HG02938 (cell line): ENCODE results near the gene PLBD1.

Source experiments
- ATAC-seq: cut with Tn5 transposase; IDR thresholded peaks from one replicate; pipeline ENCODE4 v1.9.1; 2021; ENCODE audit warnings: mild to moderate bottlenecking, moderate library complexity; ENCODE audit not compliant: unreplicated experiment

PLBD1 gene

DNA sequence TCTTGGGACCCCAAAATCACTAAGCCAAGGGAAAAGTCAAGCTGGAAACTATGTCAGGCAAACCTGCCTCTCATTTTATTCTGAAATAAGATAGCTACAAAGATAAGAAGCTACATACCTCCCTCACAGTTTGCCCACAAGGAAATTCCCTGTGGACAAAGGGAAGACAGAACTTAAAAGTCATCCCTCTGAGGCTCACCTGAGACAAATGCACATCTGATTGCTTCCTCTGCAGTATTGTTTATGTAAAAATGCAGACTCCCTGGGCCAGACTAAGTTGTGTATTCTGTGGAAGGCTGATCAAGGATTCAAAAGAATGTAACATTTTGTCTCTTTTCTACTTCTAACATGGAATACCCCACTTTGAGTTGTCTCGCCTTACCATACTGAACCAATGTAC, 2.5 kb upstream of the PLBD1 start:
- ATAC-seq = no peak

DNA sequence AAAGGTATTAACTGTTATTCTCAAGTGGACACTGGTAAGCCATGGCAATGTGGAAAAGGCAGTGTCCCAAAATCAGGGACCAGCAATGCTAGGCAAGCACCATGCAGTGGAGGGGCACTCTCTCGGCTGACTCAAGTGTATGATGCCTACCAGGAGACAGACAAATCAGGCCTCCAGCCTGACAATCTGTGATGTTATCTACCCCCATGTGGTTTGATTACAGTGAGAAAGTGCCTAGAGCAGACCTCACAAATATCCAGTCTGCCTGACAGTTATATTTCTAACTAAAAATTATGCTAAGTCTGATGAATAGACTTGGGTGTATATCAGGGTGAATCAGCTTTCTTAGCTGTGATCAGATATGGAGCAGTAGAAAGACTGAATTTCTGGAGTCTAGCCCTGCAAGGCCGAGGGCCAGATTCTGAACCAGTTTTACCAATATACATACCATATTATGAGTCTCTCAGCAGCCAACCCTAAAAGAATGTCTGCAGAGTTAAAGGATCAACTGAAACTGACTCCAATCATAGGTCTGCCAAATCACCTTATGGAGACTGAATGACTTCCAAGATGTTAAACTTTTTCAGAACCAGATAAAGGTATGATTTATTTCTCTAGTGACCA, 3.2 kb downstream of the PLBD1 start:
- no peak for ATAC-seq

GRCh38 chr12:14563046-14563445, 4.6 kb downstream of the PLBD1 start:
- ATAC-seq = no peak

GRCh38 chr12:14562279-14562678, 5.4 kb downstream of the PLBD1 start:
- no peak for ATAC-seq

DNA sequence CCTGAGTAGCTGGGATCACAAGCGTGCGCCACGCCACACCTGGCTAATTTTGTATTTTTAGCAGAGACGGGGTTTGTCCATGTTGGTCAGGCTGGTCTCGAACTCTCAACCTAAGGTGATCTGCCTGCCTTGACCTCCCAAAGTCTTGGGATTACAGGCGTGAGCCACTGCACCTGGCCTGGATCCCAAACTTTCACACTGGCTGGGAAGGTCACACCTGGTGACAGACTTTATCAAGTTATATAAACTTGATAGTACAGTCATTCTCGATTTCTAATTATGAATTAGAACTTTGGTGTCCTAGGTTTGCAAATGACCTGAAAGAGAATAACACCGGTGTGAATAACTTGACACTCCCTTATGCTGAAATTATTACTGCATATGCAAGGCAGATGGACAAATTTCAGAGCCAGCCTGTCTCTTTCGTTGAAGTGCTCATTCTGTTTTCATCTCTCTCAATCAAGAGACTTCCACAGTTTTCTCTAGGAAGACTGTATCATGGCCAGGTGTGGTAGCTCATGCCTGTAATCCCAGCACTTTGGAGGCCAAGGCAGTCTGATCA, 5.9 kb downstream of the PLBD1 start:
- ATAC-seq = no peak

- no peak for ATAC-seq
Measured at GRCh38 chr12:14560904-14561574, 6.6 kb downstream of the PLBD1 start.

DNA sequence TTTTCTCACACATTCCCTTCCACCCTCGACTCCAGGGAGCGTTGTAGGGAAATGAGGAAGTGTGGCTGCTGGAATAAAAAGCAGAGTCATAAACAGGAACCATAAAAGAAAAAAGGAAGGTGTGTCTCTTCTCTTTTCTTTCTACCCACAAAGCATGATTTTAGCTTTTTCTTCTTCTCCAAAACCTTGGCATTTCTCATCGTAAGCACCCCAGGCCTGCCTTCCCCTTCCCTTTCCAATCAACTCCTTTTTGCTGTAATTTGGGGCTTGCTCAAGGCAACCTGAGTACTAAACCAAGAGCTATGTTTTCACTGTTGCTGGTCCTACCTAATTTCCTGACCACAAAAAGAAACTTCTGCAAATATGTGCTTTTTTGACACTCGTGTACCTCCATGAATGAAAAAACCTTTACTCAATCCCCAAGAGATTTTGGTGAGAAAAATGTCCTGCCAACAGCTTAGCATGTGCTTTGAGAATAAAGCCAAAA, 9.2 kb downstream of the PLBD1 start:
- no peak for ATAC-seq

- ATAC-seq = no peak
Measured at GRCh38 chr12:14557966-14558365, 9.7 kb downstream of the PLBD1 start.

GRCh38 chr12:14554281-14555007, 13.2 kb downstream of the PLBD1 start:
- ATAC-seq = no peak

DNA sequence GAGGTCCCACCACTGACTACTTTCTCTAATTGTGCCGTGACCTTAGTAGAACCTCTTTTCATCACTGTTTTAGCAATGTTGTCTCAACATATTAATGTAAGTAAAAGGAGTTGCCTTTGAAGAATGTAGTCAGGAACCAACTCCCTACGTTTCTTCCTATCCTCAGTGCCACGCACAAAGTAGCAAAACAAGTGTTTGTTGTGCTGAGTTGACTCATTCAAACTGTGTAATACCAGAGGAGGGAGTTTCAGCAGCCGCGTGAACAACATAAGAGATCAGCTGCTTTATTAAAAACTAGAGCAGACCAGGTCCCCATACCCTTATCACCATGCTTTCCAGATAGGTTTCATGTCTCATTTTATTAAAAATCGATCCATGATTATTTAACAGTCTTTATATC, 19.1 kb downstream of the PLBD1 start:
- no peak for ATAC-seq

GRCh38 chr12:14547571-14547970, 20.1 kb downstream of the PLBD1 start:
- no peak for ATAC-seq

GRCh38 chr12:14545144-14546124, 22.2 kb downstream of the PLBD1 start:
- ATAC-seq = no peak

GRCh38 chr12:14540801-14541462, 26.8 kb downstream of the PLBD1 start:
- peak; percentile 82 for ATAC-seq

DNA sequence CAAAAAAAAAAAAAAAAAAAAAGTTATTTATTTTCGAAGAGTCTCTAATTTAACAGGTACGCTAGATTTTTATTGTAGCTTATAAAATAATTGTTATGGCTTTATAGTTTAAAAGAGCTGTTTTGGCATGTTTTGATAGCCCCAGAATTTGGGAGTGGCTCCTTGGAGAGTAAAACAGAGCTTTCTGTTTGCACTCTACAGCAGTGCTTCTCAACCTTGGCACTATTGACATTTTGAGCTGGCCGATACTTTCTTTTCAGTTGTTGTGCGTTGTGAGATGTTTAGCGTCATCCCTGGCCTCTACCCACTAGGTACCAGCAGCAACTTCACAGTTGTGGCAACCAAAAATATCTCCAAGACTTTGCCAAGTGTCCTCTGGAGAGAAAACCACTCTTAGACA, 30.6 kb downstream of the PLBD1 start:
- no peak for ATAC-seq

- no peak for ATAC-seq
Measured at GRCh38 chr12:14532152-14532551, 35.5 kb downstream of the PLBD1 start.

GRCh38 chr12:14525964-14526363, 41.7 kb downstream of the PLBD1 start:
- no peak for ATAC-seq

DNA sequence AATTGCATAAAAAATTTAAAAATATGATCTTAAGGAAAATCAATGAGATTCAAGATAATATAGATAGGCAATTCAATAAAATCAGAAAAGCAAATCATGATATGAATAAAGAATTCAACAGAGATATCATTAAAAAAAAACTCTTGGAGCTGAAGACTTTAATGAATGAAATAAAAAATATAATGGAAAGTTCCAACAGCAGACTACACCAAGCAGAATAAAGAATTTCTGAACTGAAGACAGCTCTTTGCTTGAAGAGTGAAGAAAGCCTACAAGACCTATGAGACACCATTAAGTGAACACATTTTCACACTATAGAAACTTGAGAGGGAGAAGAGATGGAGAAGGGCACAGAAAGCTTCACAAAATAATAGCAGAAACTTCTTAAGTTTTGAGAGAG, 45.9 kb downstream of the PLBD1 start:
- ATAC-seq = no peak

GRCh38 chr12:14514946-14515345, 52.7 kb downstream of the PLBD1 start:
- no peak for ATAC-seq

DNA sequence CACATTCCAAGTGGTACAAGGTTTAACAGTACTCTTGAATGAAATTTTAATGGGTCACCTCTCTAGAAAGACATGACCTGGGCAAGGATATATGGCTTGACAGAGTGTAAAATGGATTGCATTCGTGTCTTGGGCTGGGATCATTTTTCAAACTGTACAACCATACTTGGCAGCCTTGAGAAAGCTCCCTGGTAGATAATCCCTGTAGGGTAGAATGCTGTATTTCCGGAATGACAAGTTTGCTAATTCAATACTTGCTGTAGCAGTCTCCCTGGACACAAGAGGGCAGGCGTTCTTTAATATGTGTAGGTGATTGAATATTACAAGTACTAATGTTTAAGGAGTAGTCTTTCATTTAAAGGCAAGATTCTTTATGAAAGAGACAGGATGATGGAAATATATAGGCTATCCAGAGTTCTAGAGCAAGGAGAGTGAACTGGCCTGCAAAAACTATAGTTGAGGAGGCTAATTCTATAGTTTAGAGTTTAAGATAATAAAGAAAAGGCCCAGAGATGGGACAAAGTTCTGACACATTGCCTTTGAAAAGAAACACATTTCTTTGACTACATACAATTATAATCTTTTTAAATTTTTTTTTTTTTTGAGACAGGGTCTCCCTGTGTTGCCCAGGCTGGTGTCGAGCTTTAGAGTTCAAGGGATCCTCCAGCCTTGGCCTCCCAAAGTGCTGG, 53.4 kb downstream of the PLBD1 start:
- ATAC-seq = peak; percentile 51
